Smooth muscle cell (in vitro differentiated cells): ENCODE measurements around the gene MOSPD3. TPM values are rescaled to one million over a fixed set of nuclear protein-coding genes. Genes with fewer than 3 reads are reported as not detected.
"Not testable (repeated sequence)": the region's sequence is repeated elsewhere in the genome, so short reads cannot be mapped to it uniquely, and the experiment has no call there.

Experiments used
- DNase-seq: peaks from one replicate; lab custom pipeline; 2025; ENCODE audit not compliant: unreplicated experiment; lab: John Stamatoyannopoulos, UW
- H2AFZ ChIP-seq: fragments of 200-600 bp; sonication (generic); 2 replicates; pipeline ENCODE4 v1.6.0; 2016; ENCODE audit warnings: antibody characterized with exemption, low read depth, mild to moderate bottlenecking
- H3F3A ChIP-seq: fragments of 200-600 bp; sonication (generic); 2 replicates; pipeline ENCODE4 v1.6.0; 2017; ENCODE audit warnings: antibody characterized with exemption, low read depth
- H3K27ac ChIP-seq: fragments of 200-600 bp; sonication (generic); 2 replicates; pipeline ENCODE4 v1.5.1; 2016; ENCODE audit warnings: low read depth, mild to moderate bottlenecking
- H3K27me3 ChIP-seq: fragments of 200-600 bp; sonication (generic); 2 replicates; pipeline ENCODE4 v1.6.1; 2016; ENCODE audit warnings: low read depth, mild to moderate bottlenecking
- H3K36me3 ChIP-seq: fragments of 200-600 bp; sonication (generic); 2 replicates; pipeline ENCODE4 v1.5.1; 2016; ENCODE audit warnings: low read depth
- H3K4me1 ChIP-seq: fragments of 200-600 bp; sonication (generic); 2 replicates; pipeline ENCODE4 v1.5.1; 2016; ENCODE audit warnings: low read depth
- H3K4me2 ChIP-seq: fragments of 200-600 bp; sonication (generic); 2 replicates; pipeline ENCODE4 v1.6.0; 2016; ENCODE audit warnings: mild to moderate bottlenecking
- H3K4me3 ChIP-seq: fragments of 200-600 bp; sonication (generic); 2 replicates; pipeline ENCODE4 v1.5.1; 2016; ENCODE audit warnings: mild to moderate bottlenecking
- H3K79me2 ChIP-seq: fragments of 200-600 bp; sonication (generic); 2 replicates; pipeline ENCODE4 v1.6.0; 2016; ENCODE audit warnings: low read depth, mild to moderate bottlenecking
- H3K9ac ChIP-seq: fragments of 200-600 bp; sonication (generic); 2 replicates; pipeline ENCODE4 v1.6.0; 2016; ENCODE audit warnings: low read depth
- H3K9me3 ChIP-seq: fragments of 200-600 bp; sonication (generic); replicated peaks from 2 replicates; pipeline ENCODE4 v1.5.1; 2016; ENCODE audit warnings: low read depth
- H4K20me1 ChIP-seq: fragments of 200-600 bp; sonication (generic); 2 replicates; pipeline ENCODE4 v1.6.0; 2016; ENCODE audit warnings: low read depth
- WGBS: methylation state at CpG from one replicate; pipeline ENCODE4 v1.1.7; 2016; ENCODE audit warnings: low lambda C conversion rate; 5-methylcytosine and 5-hydroxymethylcytosine counted together
- polyA plus RNA-seq: library from polyadenylated mRNA; unstranded; fragments of >200 nt; fragmentation: Nextera tagmentation; extraction: Ambion mirVana; gene quantifications from 2 replicates; pipeline ENCODE4 v1.2.1, GENCODE V29; 2016
- small RNA-seq: library from RNA; depleted of rRNA; stranded (forward); fragments of <200 nt; gene quantifications from one replicate; pipeline ENCODE3, GENCODE V24; 2014
- total RNA-seq: library from RNA; depleted of rRNA; stranded (reverse); fragments of >200 nt; gene quantifications from 2 replicates; pipeline ENCODE4 v1.2.3, GENCODE V29; 2014
- TF ChIP-seq, protein P1 (sequence below): fragments of 200-600 bp; sonication (generic); IDR thresholded peaks from 2 replicates; pipeline ENCODE4 v1.5.1; 2017; ENCODE audit warnings: borderline replicate concordance, mild to moderate bottlenecking, antibody characterized with exemption; ENCODE audit not compliant: insufficient read depth, poor library complexity, severe bottlenecking

The MOSPD3 gene
- total and polyA plus RNA-seq, 2 experiments from 2014 or later: 10.5 to 47.8 TPM

DNA sequence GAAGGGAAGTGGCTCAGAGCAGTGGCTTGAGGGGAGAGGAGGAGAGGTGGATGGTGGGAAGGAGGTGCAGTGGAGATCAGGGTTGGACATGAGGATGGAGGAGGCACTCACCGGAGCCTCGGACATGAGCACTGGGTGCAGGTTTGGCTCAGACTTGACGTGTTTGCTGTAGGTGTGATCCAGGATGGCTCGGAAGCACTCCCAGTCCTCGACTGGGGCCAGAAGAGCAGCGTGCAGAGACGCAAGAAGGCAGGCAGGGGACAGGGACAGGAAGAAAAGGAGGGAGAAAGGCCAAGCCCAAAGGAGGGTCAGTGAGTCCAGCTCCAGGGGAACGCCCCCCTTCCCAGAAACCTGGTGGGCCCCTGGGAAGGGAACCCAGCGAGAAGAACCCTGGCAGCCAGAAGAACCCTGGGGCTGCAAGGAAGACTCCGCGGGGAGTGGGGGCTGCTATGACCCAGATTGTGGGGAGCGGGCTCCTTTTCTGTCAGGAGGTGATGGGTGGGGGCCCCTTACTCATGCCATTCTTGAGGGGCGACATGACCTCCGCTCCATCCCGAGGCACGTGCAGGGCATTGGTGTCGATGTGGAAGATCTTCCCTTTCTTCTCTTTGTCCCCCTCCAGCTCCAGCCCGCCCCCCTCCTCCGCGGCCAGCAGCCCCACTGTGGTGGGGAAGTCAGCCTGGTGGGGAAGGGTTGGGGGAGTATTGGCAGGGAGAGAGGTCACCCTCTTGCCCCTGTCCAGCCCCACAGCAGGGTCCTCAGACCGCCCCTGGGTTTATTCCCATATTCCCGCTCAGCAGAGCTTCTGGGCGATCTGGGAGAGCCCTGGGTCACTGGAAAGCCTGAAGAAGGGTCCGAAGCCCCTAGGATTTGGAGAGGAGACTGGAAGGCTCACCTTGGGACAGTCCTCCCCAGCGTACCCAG, 42.8 kb downstream of the MOSPD3 start:
- Histone ChIP-seq H3F3A (no peaks in the 10 kb centered on the region), H4K20me1 (no peaks in the 10 kb centered on the region), H3K9ac (no peak overlapping the region), H2AFZ (no peak overlapping the region), H3K27me3 (peaks cover 39% of the 10 kb centered on the region), H3K79me2 (no peaks in the 10 kb centered on the region), H3K4me2 (no peak overlapping the region), H3K9me3 (no peaks in the 10 kb centered on the region), H3K27ac (no peak overlapping the region), H3K36me3 (no peaks in the 10 kb centered on the region), H3K4me1 (no peaks in the 10 kb centered on the region), H3K4me3 (no peak overlapping the region)
- WGBS: 69% methylated on average over 24 of the region's 25 CpGs
- TF ChIP-seq, protein P1, sequence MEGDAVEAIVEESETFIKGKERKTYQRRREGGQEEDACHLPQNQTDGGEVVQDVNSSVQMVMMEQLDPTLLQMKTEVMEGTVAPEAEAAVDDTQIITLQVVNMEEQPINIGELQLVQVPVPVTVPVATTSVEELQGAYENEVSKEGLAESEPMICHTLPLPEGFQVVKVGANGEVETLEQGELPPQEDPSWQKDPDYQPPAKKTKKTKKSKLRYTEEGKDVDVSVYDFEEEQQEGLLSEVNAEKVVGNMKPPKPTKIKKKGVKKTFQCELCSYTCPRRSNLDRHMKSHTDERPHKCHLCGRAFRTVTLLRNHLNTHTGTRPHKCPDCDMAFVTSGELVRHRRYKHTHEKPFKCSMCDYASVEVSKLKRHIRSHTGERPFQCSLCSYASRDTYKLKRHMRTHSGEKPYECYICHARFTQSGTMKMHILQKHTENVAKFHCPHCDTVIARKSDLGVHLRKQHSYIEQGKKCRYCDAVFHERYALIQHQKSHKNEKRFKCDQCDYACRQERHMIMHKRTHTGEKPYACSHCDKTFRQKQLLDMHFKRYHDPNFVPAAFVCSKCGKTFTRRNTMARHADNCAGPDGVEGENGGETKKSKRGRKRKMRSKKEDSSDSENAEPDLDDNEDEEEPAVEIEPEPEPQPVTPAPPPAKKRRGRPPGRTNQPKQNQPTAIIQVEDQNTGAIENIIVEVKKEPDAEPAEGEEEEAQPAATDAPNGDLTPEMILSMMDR: no peak
- DNase-seq: no peak

DNA sequence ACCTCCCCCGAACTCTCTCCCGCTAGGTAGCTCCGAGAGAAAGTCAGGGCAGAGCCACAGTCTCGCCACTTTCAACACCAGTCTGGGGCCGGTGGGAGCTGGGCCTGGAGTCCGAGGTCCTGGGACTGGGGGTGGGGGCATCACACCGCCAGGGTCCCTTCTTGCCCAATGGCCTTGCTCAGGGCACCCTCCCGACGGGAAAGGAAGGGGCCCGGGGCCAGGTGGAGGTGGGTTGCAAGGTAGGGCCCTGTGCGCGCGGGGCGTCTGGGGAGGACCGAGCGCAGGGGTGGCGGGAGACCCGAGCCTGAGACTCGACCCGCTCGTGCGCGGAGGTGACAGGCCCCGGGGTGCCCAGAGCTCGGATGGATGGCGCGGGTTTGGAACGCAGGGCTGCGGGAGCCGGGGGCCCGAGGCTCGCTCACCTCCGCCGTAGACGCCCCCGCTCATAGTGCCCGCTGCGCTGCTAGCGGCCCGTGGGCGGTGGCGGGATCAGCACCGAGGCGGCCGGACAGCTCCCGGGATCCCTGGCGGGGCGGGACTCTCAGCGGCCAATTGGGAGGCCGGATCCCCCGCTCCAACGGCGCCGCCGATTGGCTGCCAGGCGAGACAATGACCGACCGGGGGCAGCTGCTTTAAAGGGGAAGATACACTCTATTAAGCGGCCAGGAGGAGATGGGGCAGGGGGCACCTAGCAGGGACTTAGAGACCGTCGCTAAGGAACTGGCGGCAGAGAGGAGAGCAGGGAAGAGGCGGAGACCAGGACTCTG, 43.8 kb downstream of the MOSPD3 start, which contains the start of gene ACTL6B:
Gene ACTL6B, minus strand, starts transcription at position 541 of the 767 bp plus-strand sequence. Its CDS starts 94 bp downstream, at position 447.
- Histone ChIP-seq H3K9me3 (no peaks in the 10 kb centered on the region), H3K4me2 (peak within 1 kb of the TSS; percentile 59), H3K79me2 (no peaks in the 10 kb centered on the region), H3K4me1 (no peaks in the 10 kb centered on the region), H3K9ac (no peak within 1 kb of the TSS), H3K27me3 (peaks cover 39% of the 10 kb centered on the region), H4K20me1 (no peaks in the 10 kb centered on the region), H2AFZ (no peak within 1 kb of the TSS), H3F3A (no peaks in the 10 kb centered on the region), H3K4me3 (no peak within 1 kb of the TSS), H3K36me3 (no peaks in the 10 kb centered on the region), H3K27ac (no peak within 1 kb of the TSS)
- DNase-seq: peak; percentile 11
- TF ChIP-seq, protein P1: no peak
- 13% methylated on average over 39 of the region's 63 CpGs for WGBS

DNA sequence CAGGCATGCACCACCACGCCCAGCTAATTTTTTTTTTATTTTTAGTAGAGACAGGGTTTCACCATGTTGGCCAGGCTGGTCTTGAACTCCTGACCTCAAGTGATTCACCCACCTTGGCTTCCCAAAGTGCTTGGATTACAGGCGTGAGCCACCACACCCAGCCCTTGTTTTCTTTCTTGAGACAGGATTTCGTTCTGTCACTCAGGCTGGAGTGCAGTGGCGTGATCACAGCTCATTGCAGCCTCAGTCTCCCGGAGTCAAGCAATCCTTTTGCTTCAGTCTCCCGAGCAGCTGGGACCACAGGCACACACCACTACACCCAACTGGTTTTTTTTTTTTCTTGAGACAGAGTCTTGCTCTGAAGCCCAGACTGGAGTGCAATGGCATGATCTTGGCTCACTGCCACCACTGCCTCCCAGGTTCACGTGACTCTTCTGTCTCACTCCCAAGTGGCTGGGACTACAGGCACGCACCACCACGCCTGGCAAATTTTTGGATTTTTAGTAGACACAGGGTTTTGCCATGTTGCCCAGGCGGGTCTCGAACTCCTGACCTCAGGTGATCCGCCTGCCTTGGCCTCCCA, 49.9 kb downstream of the MOSPD3 start:
- WGBS: 90% methylated on average over 12 of the region's 12 CpGs
- H3K27ac ChIP-seq, H3K79me2 ChIP-seq, H3K4me3 ChIP-seq, H3F3A ChIP-seq, DNase-seq, H3K4me1 ChIP-seq, H4K20me1 ChIP-seq, H3K36me3 ChIP-seq, H3K9ac ChIP-seq, H3K9me3 ChIP-seq, H3K4me2 ChIP-seq, H2AFZ ChIP-seq: not testable (repeated sequence)
- peaks cover 11% of the 10 kb centered on the region for H3K27me3 ChIP-seq

Small RNA genes within 50 kb of the gene (small RNA-seq; reads per million reads assigned to genes)
- not detected for gene SAP25

Other genes with a start within 250 kb of the MOSPD3 start
- 1.3 and 1.4 TPM in 2 replicates for gene PILRA, start 239.1 kb upstream of the MOSPD3 start, total RNA-seq
- 1.8 and 2.0 TPM in 2 replicates for gene PILRA, start 239.1 kb upstream of the MOSPD3 start, polyA plus RNA-seq
- 0.27 and 5.3 TPM in 2 replicates for gene ZCWPW1, start 183.8 kb upstream of the MOSPD3 start, total RNA-seq
- 3.8 and 3.9 TPM in 2 replicates for gene ZCWPW1, start 183.8 kb upstream of the MOSPD3 start, polyA plus RNA-seq
- 19.7 and 20.3 TPM in 2 replicates for gene MEPCE, start 182.7 kb upstream of the MOSPD3 start, total RNA-seq
- 14.8 and 14.9 TPM in 2 replicates for gene MEPCE, start 182.7 kb upstream of the MOSPD3 start, polyA plus RNA-seq
- 12.5 and 21.5 TPM in 2 replicates for gene PPP1R35, start 176.0 kb upstream of the MOSPD3 start, total RNA-seq
- gene PPP1R35, start 176.0 kb upstream of the MOSPD3 start, polyA plus RNA-seq: 41.6 and 46.0 TPM in 2 replicates
- not detected in 2 replicates for gene SPACDR, start 148.3 kb upstream of the MOSPD3 start, total RNA-seq
- gene SPACDR, start 148.3 kb upstream of the MOSPD3 start, polyA plus RNA-seq: 0.58 and 2.2 TPM in 2 replicates
- 14.5 and 20.0 TPM in 2 replicates for gene TSC22D4, start 133.3 kb upstream of the MOSPD3 start, total RNA-seq
- 46.9 and 51.1 TPM in 2 replicates for gene TSC22D4, start 133.3 kb upstream of the MOSPD3 start, polyA plus RNA-seq
- gene NYAP1, start 128.6 kb upstream of the MOSPD3 start, total RNA-seq: 1.6 and 2.3 TPM in 2 replicates
- 0.07 TPM in 1 of 2 replicates, not detected in the other for gene NYAP1, start 128.6 kb upstream of the MOSPD3 start, polyA plus RNA-seq
- 2.7 TPM in 2 replicates for gene AGFG2, start 73.3 kb upstream of the MOSPD3 start, total RNA-seq
- gene AGFG2, start 73.3 kb upstream of the MOSPD3 start, polyA plus RNA-seq: 4.0 and 8.4 TPM in 2 replicates
- gene SAP25, start 38.6 kb upstream of the MOSPD3 start, total RNA-seq: not detected in 2 replicates
- 1.9 and 2.6 TPM in 2 replicates for gene SAP25, start 38.6 kb upstream of the MOSPD3 start, polyA plus RNA-seq
- 31.9 and 48.2 TPM in 2 replicates for gene LRCH4, start 26.4 kb upstream of the MOSPD3 start, total RNA-seq
- gene LRCH4, start 26.4 kb upstream of the MOSPD3 start, polyA plus RNA-seq: 58.5 and 68.2 TPM in 2 replicates
- 0.22 and 0.67 TPM in 2 replicates for gene FBXO24, start 26.2 kb upstream of the MOSPD3 start, total RNA-seq
- 0.61 and 1.2 TPM in 2 replicates for gene FBXO24, start 26.2 kb upstream of the MOSPD3 start, polyA plus RNA-seq
- gene PCOLCE, start 10.2 kb upstream of the MOSPD3 start, total RNA-seq: 169 TPM in 2 replicates
- 526 and 754 TPM in 2 replicates for gene PCOLCE, start 10.2 kb upstream of the MOSPD3 start, polyA plus RNA-seq
- gene TFR2, start 29.0 kb downstream of the MOSPD3 start, total RNA-seq: 1.8 and 1.9 TPM in 2 replicates
- gene TFR2, start 29.0 kb downstream of the MOSPD3 start, polyA plus RNA-seq: 3.2 TPM in 2 replicates
- not detected in 2 replicates for gene ACTL6B, start 43.9 kb downstream of the MOSPD3 start, total RNA-seq
- not detected in 2 replicates for gene ACTL6B, start 43.9 kb downstream of the MOSPD3 start, polyA plus RNA-seq
- gene GNB2, start 61.2 kb downstream of the MOSPD3 start, total RNA-seq: 90.7 and 91.7 TPM in 2 replicates
- 219 and 238 TPM in 2 replicates for gene GNB2, start 61.2 kb downstream of the MOSPD3 start, polyA plus RNA-seq
- 10.7 and 13.1 TPM in 2 replicates for gene GIGYF1, start 81.7 kb downstream of the MOSPD3 start, total RNA-seq
- gene GIGYF1, start 81.7 kb downstream of the MOSPD3 start, polyA plus RNA-seq: 8.5 and 11.8 TPM in 2 replicates
- gene POP7, start 93.6 kb downstream of the MOSPD3 start, total RNA-seq: 19.5 and 19.6 TPM in 2 replicates
- gene POP7, start 93.6 kb downstream of the MOSPD3 start, polyA plus RNA-seq: 58.7 and 62.3 TPM in 2 replicates
- gene EPO, start 107.9 kb downstream of the MOSPD3 start, total RNA-seq: not detected in 2 replicates
- gene EPO, start 107.9 kb downstream of the MOSPD3 start, polyA plus RNA-seq: not detected in 2 replicates
- not detected in 2 replicates for gene ZAN, start 121.1 kb downstream of the MOSPD3 start, total RNA-seq
- not detected in 2 replicates for gene ZAN, start 121.1 kb downstream of the MOSPD3 start, polyA plus RNA-seq
- gene EPHB4, start 215.0 kb downstream of the MOSPD3 start, total RNA-seq: 45.4 and 49.4 TPM in 2 replicates
- gene EPHB4, start 215.0 kb downstream of the MOSPD3 start, polyA plus RNA-seq: 50.5 and 56.3 TPM in 2 replicates
- gene SLC12A9, start 240.2 kb downstream of the MOSPD3 start, total RNA-seq: 8.9 and 16.8 TPM in 2 replicates
- 12.1 and 17.8 TPM in 2 replicates for gene SLC12A9, start 240.2 kb downstream of the MOSPD3 start, polyA plus RNA-seq